K562 (cell line): ENCODE results near the gene SMG7.

ENCODE experiments used
- ERF ChIP-seq: fragments of 450-650 bp; formaldehyde crosslinking; IDR thresholded peaks from 2 replicates; pipeline ENCODE4 v1.4.0; 2020; ENCODE audit warnings: mild to moderate bottlenecking, mixed read lengths
- FOS ChIP-seq: IDR thresholded peaks from 3 replicates; pipeline ENCODE4 v1.6.1; 2011; ENCODE audit not compliant: insufficient read length; ENCODE audit errors: extremely low read depth

GRCh38 chr1:183498342-183498991 lies 26.2 kb downstream of the SMG7 start:
- TF ChIP-seq FOS (no peak), ERF (CRISPR knock-in tag) (no peak)
